SU-DHL-6 (cell line): ENCODE data around the gene TTF1.

Experiments
- CTCF ChIP-seq: fragments of 200-600 bp; sonication (generic); IDR thresholded peaks from one replicate; pipeline ENCODE4 v1.5.1; 2017; ENCODE audit warnings: antibody characterized with exemption, mild to moderate bottlenecking, low read length, moderate library complexity; ENCODE audit not compliant: insufficient read depth, poor library complexity, severe bottlenecking
- EZH2phosphoT487 ChIP-seq: fragments of 200-600 bp; sonication (generic), shearing (Covaris generic); conservative IDR thresholded peaks from 2 replicates; pipeline ENCODE4 v1.6.1; 2018; ENCODE audit warnings: mild to moderate bottlenecking, antibody characterized with exemption, low read length, moderate library complexity, mixed read lengths

GRCh38 chr9:132447902-132448301 lies 41.3 kb upstream of the TTF1 start:
- no peak for TF ChIP-seq CTCF
- TF ChIP-seq EZH2phosphoT487, result no peak
